NCI-H2171 treated with DMSO at 0.1 percent for 48 hours (cell line): ENCODE data around the gene CRABP2.

ENCODE experiments used
- DNase-seq: peaks from one replicate; lab custom pipeline; 2025; lab: John Stamatoyannopoulos, UW

Gene CRABP2

GRCh38 chr1:156705321-156705917 lies at the start of gene CRABP2:
Gene CRABP2 (minus strand): TSS chr1:156705583. CDS start chr1:156705446, 137 bp downstream.
- DNase-seq, result peak; percentile 74

- DNase-seq, result peak; percentile 65
Observed at GRCh38 chr1:156754219-156754618, 48.8 kb upstream of the CRABP2 start.

- DNase-seq, result no peak
Observed at GRCh38 chr1:156752843-156753482, 47.6 kb upstream of the CRABP2 start.

- DNase-seq, result peak; percentile 93
Observed at GRCh38 chr1:156751757-156752481, 46.5 kb upstream of the CRABP2 start.

GRCh38 chr1:156751451-156751756 lies 46.0 kb upstream of the CRABP2 start, which contains the start of gene HDGF:
Gene HDGF (minus strand): TSS chr1:156751675. CDS start chr1:156751429, 246 bp downstream.
- no peak for DNase-seq

GRCh38 chr1:156750711-156751450 lies 45.5 kb upstream of the CRABP2 start:
- DNase-seq, result peak; percentile 49

GRCh38 chr1:156750191-156750672 lies 44.8 kb upstream of the CRABP2 start:
- DNase-seq, result peak; percentile 92

GRCh38 chr1:156749419-156750118 lies 44.2 kb upstream of the CRABP2 start:
- DNase-seq, result no peak

- DNase-seq, result no peak
Observed at GRCh38 chr1:156748670-156749418, 43.5 kb upstream of the CRABP2 start.

- DNase-seq, result no peak
Observed at GRCh38 chr1:156747742-156748669, 42.6 kb upstream of the CRABP2 start.

GRCh38 chr1:156746728-156747631 lies 41.6 kb upstream of the CRABP2 start:
- peak; percentile 73 for DNase-seq

GRCh38 chr1:156746406-156746727 lies 41.0 kb upstream of the CRABP2 start:
- no peak for DNase-seq

GRCh38 chr1:156745881-156746280 lies 40.5 kb upstream of the CRABP2 start:
- DNase-seq, result no peak

GRCh38 chr1:156744786-156745419 lies 39.5 kb upstream of the CRABP2 start:
- no peak for DNase-seq

- DNase-seq, result no peak
Observed at GRCh38 chr1:156744344-156744743, 39.0 kb upstream of the CRABP2 start.

- no peak for DNase-seq
Observed at GRCh38 chr1:156743367-156744302, 38.3 kb upstream of the CRABP2 start.

- no peak for DNase-seq
Observed at GRCh38 chr1:156742801-156743200, 37.4 kb upstream of the CRABP2 start.
